H1 (cell line): ENCODE results near the gene ADCY2. TPM values are rescaled to one million over a fixed set of nuclear protein-coding genes. Genes with fewer than 3 reads are reported as not detected.

Experiments
- CTCF ChIA-PET: fragments of 300-600 bp; sonication (Branson Sonifier 250); formaldehyde crosslinking; loops from one replicate; lab custom pipeline; 2021; ENCODE audit not compliant: partially characterized antibody; lab: Charles Lee
- POLR2A ChIA-PET: fragments of 300-600 bp; sonication (Branson Sonifier 250); formaldehyde crosslinking; loops from one replicate; lab custom pipeline; 2021; ENCODE audit warnings: inconsistent platforms; ENCODE audit not compliant: partially characterized antibody; lab: Charles Lee
- DNase-seq, 2 experiments: peaks; one replicate each; pipeline versions ENCODE4 v3.0.0 to v3.0.0-alpha.2; 2010 to 2022; ENCODE audit warnings: low spot score in 2 of 2, low read depth in 1 of 2, mixed read lengths in 1 of 2
- FAIRE-seq: peaks from 2 replicates; lab custom pipeline; 2011; peaks lifted over from hg19 to GRCh38; lab: Jason Lieb, UNC
- H2AFZ ChIP-seq: 2 replicates; pipeline ENCODE4 v1.8.1; 2012; ENCODE audit warnings: low read length, inconsistent platforms
- H2AK5ac ChIP-seq: 2 replicates; pipeline ENCODE4 v1.6.1; 2013; ENCODE audit warnings: low read depth, low read length
- H2BK120ac ChIP-seq: replicated peaks from 2 replicates; pipeline ENCODE3; 2013; ENCODE audit warnings: low read depth, low read length, inconsistent platforms
- H2BK12ac ChIP-seq: 2 replicates; pipeline ENCODE4 v1.6.1; 2013; ENCODE audit warnings: low read depth, low read length
- H2BK15ac ChIP-seq: 2 replicates; pipeline ENCODE4 v1.6.1; 2013; ENCODE audit warnings: low read length
- H2BK20ac ChIP-seq: 2 replicates; pipeline ENCODE4 v1.6.1; 2013; ENCODE audit warnings: low read length
- H2BK5ac ChIP-seq: 2 replicates; pipeline ENCODE4 v1.6.1; 2013; ENCODE audit warnings: low read depth, low read length
- H3K14ac ChIP-seq: 2 replicates; pipeline ENCODE4 v1.6.1; 2013; ENCODE audit warnings: inconsistent platforms; ENCODE audit not compliant: insufficient read length
- H3K18ac ChIP-seq: 2 replicates; pipeline ENCODE4 v1.6.1; 2013; ENCODE audit warnings: low read length; ENCODE audit errors: extremely low read depth
- H3K23ac ChIP-seq: 2 replicates; pipeline ENCODE4 v1.6.1; 2013; ENCODE audit warnings: inconsistent platforms; ENCODE audit not compliant: insufficient read length
- H3K23me2 ChIP-seq: 2 replicates; pipeline ENCODE4 v1.6.1; 2013; ENCODE audit warnings: low read depth, low read length
- H3K27ac ChIP-seq: 2 replicates; pipeline ENCODE4 v1.6.1; 2011; ENCODE audit warnings: low read depth, low read length, inconsistent platforms
- H3K27me3 ChIP-seq, 4 experiments: replicated peaks in 1 of 4; 1 replicate in 1 of 4; 2 replicates in 3 of 4; pipeline versions ENCODE4 v1.6.1 to v1.8.1; 2011 to 2013; ENCODE audit warnings: low read length in 3 of 4, mild to moderate bottlenecking in 3 of 4, inconsistent platforms in 2 of 4, mixed read lengths in 2 of 4, moderate library complexity in 1 of 4; ENCODE audit not compliant: control insufficient read depth in 3 of 4, insufficient read depth in 3 of 4; ENCODE audit errors: extremely low read depth in 1 of 4
- H3K36me3 ChIP-seq, 4 experiments: 2 replicates each; pipeline versions ENCODE4 v1.6.1 to v1.8.1; 2011 to 2013; ENCODE audit warnings: mild to moderate bottlenecking in 4 of 4, low read length in 3 of 4, moderate library complexity in 2 of 4, control low read depth in 1 of 4, inconsistent platforms in 1 of 4; ENCODE audit not compliant: insufficient read depth in 4 of 4, control insufficient read depth in 2 of 4
- H3K4ac ChIP-seq: replicated peaks from 2 replicates; pipeline ENCODE3; 2013; ENCODE audit warnings: low read length, low read depth, mixed read lengths, inconsistent platforms; ENCODE audit not compliant: insufficient read length
- H3K4me1 ChIP-seq, 4 experiments: replicated peaks in 1 of 4; 1 replicate in 1 of 4; 2 replicates in 3 of 4; pipeline versions ENCODE4 v1.6.1 to v1.8.1; 2011 to 2013; ENCODE audit warnings: low read length in 3 of 4, inconsistent platforms in 2 of 4, mixed read lengths in 1 of 4; ENCODE audit not compliant: insufficient read depth in 4 of 4, control insufficient read depth in 3 of 4
- H3K4me2 ChIP-seq, 2 experiments: 2 replicates each; pipeline versions ENCODE4 v1.6.1 to v1.8.1; 2011 to 2013; ENCODE audit warnings: low read depth in 2 of 2, low read length in 2 of 2, control low read depth in 1 of 2, inconsistent platforms in 1 of 2, mild to moderate bottlenecking in 1 of 2; ENCODE audit not compliant: insufficient read depth in 1 of 2
- H3K4me3 ChIP-seq, 4 experiments: fragments of 200-600, 300-600 bp in 1 of 4; sonication (generic), shearing (Covaris generic), sonication (Bioruptor Twin) in 1 of 4; 2 replicates each; pipeline versions ENCODE4 v1.5.1 to v1.8.1; 2011 to 2016; ENCODE audit warnings: low read length in 4 of 4, low read depth in 3 of 4, control low read depth in 2 of 4, inconsistent platforms in 2 of 4, mild to moderate bottlenecking in 2 of 4, mixed read lengths in 1 of 4, moderate library complexity in 1 of 4; ENCODE audit not compliant: insufficient read depth in 2 of 4; ENCODE audit errors: extremely low read depth in 1 of 4
- H3K56ac ChIP-seq: replicated peaks from 2 replicates; pipeline ENCODE3; 2013; ENCODE audit warnings: low read depth, mild to moderate bottlenecking, mixed read lengths, low read length, inconsistent platforms; ENCODE audit not compliant: insufficient read length
- H3K79me1 ChIP-seq: 2 replicates; pipeline ENCODE4 v1.6.1; 2013; ENCODE audit warnings: low read depth, low read length, control low read depth
- H3K79me2 ChIP-seq, 2 experiments: 2 replicates each; pipeline versions ENCODE4 v1.6.1 to v1.8.1; 2012 to 2013; ENCODE audit warnings: low read length in 2 of 2, mild to moderate bottlenecking in 2 of 2, inconsistent platforms in 1 of 2; ENCODE audit not compliant: insufficient read depth in 2 of 2, control insufficient read depth in 1 of 2
- H3K9ac ChIP-seq, 4 experiments: replicated peaks in 1 of 4; 1 replicate in 1 of 4; 2 replicates in 3 of 4; pipeline versions ENCODE4 v1.6.1 to v1.8.1; 2011 to 2013; ENCODE audit warnings: low read depth in 3 of 4, low read length in 3 of 4, control low read depth in 2 of 4, mild to moderate bottlenecking in 2 of 4, moderate library complexity in 2 of 4, inconsistent platforms in 1 of 4; ENCODE audit errors: extremely low read depth in 1 of 4
- H3K9me3 ChIP-seq, 2 experiments: 2 replicates each; pipeline versions ENCODE4 v1.6.1 to v1.8.1; 2012 to 2013; ENCODE audit warnings: mild to moderate bottlenecking in 2 of 2, moderate library complexity in 2 of 2, control low read depth in 1 of 2, inconsistent platforms in 1 of 2, low read depth in 1 of 2, low read length in 1 of 2, mixed read lengths in 1 of 2; ENCODE audit not compliant: insufficient read depth in 2 of 2
- H4K20me1 ChIP-seq, 2 experiments: replicated peaks in 1 of 2; 2 replicates each; pipeline versions ENCODE3 to v1.8.1; 2011 to 2013; ENCODE audit warnings: inconsistent platforms in 2 of 2, low read length in 2 of 2, mild to moderate bottlenecking in 1 of 2; ENCODE audit not compliant: insufficient read depth in 2 of 2, control insufficient read depth in 1 of 2
- H4K5ac ChIP-seq: 2 replicates; pipeline ENCODE4 v1.6.1; 2013; ENCODE audit warnings: low read length, low read depth, mixed read lengths, inconsistent platforms; ENCODE audit not compliant: insufficient read length
- H4K8ac ChIP-seq: 2 replicates; pipeline ENCODE4 v1.8.0; 2013; ENCODE audit warnings: mild to moderate bottlenecking, moderate library complexity, low read length, inconsistent platforms; ENCODE audit not compliant: insufficient read depth; ENCODE audit errors: extremely low read depth
- H4K91ac ChIP-seq: replicated peaks from 2 replicates; pipeline ENCODE3; 2013; ENCODE audit warnings: low read length, mixed read lengths, inconsistent platforms; ENCODE audit not compliant: insufficient read length
- MAFK ChIP-seq: IDR thresholded peaks from 2 replicates; pipeline ENCODE4 v1.6.1; 2012; ENCODE audit warnings: low read depth, mild to moderate bottlenecking, improper control_type of control experiment, low read length
- PHF8 ChIP-seq: fragments of 200-600 bp; sonication (generic); conservative IDR thresholded peaks from 2 replicates; pipeline ENCODE4 v1.7.1; 2012; ENCODE audit warnings: low read depth, mild to moderate bottlenecking, inconsistent platforms, low read length, moderate library complexity
- POU5F1 ChIP-seq: IDR thresholded peaks from 2 replicates; pipeline ENCODE4 v1.6.1; 2011; ENCODE audit warnings: low read depth, mild to moderate bottlenecking, low read length, moderate library complexity
- WGBS, 2 experiments: shearing (Covaris generic) in 1 of 2; methylation state at CpG; one replicate each; pipeline versions ENCODE4 v1.1.6 to v1.1.7; 2013 to 2015; ENCODE audit warnings: low lambda C conversion rate in 2 of 2, mixed read lengths in 2 of 2, inconsistent platforms in 1 of 2, low coverage in 1 of 2, missing lambda C conversion rate in 1 of 2; ENCODE audit not compliant: insufficient replicate concordance in 2 of 2, insufficient coverage in 1 of 2, insufficient read length in 1 of 2; ENCODE audit errors: extremely low coverage in 1 of 2, missing lambda C conversion rate in 1 of 2; 5-methylcytosine and 5-hydroxymethylcytosine counted together
- polyA plus RNA-seq, 7 experiments: library from polyadenylated mRNA; depleted of rRNA in 3 of 7; stranded (reverse) in 5 of 7; unstranded in 2 of 7; fragments of >200 nt in 5 of 7; fragments of 200-250 nt in 2 of 7; gene quantifications; 1 replicate in 5 of 7; 2 replicates in 1 of 7; 4 replicates in 1 of 7; pipeline versions ENCODE4 v1.2.1 to v1.2.3, GENCODE V29; 2011 to 2013; ENCODE audit warnings: missing spikeins in 2 of 7, mixed read lengths in 2 of 7
- total RNA-seq: library from RNA; stranded (reverse); fragmentation: NEBNext Ultra II Directional; extraction: Animal tissue kit (Norgen Biotek cat#: 25700); gene quantifications from 2 replicates; pipeline ENCODE4 v1.2.1, GENCODE V29; 2021

Gene ADCY2
- total and polyA plus RNA-seq, 2 of the 8 experiments (the other 6 are each of a cell fraction or from before 2014, with no cell fraction given), result 35.8 to 122 TPM

DNA sequence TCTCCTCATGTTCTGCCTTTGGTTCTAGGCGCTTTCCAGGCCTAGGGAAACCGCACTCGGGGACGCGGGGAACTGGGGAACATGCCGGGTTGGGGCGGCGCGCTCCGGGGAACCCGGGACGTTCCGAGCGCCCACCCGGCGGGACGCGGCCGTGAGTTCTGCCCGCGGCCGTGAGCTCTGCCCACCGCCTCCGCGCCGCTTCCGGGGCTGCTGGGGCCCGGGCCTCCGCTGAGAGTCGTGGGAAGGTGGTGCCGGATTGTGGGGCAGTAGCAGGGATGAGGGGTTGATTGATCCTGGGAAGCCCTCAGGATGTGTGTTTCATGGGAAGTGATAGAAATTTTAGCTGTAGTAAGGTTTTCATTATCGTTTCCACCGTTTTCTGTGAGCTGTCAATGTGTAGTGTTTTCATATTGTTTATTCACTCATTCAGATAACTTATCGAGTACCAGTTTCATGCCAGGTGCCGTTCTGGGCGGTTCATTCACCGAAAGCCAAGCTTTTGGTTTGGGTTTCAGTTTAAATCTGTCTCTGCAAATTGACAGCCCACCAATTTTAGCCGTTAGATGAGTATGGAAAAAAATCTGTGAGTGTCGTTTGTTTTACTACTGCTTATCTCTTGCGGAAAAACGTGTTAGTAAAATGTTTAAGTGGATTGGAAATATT lies 473.7 kb downstream of the ADCY2 start:
- Histone ChIP-seq H2BK20ac (no peak overlapping the region), H3K4me1 (peaks cover 0 to 4% (median 0%) of the 10 kb centered on the region in 4 experiments; a peak in 2 of 7 replicates), H3K79me2 (peaks cover 20 to 59% of the 10 kb centered on the region in 2 experiments), H2BK5ac (no peak overlapping the region), H4K8ac (no peak overlapping the region), H2BK12ac (no peak overlapping the region), H3K79me1 (peaks cover 3% of the 10 kb centered on the region), H3K9me3 (no peaks in the 10 kb centered on the region), H3K18ac (no peak overlapping the region), H3K23ac (no peak overlapping the region), H2BK120ac (no peak overlapping the region), H4K20me1 (peaks cover 8 to 15% of the 10 kb centered on the region in 2 experiments), H3K9ac (peak overlapping the region; percentile 34 to 59 (median 44); a peak in 6 of 7 replicates), H3K36me3 (peaks cover 0 to 21% (median 3%) of the 10 kb centered on the region in 4 experiments; a peak in 3 of 8 replicates), H3K27ac (peak overlapping the region; percentile 43; the same call in 1 of the 2 replicates), H2AK5ac (no peak overlapping the region), H4K91ac (no peak overlapping the region), H3K4me2 (peak overlapping the region; percentile 57 to 92), H3K4ac (no peak overlapping the region), H2BK15ac (no peak overlapping the region), H3K14ac (no peak overlapping the region), H3K4me3 (peak overlapping the region; percentile 70 to 93 (median 74)), H4K5ac (peak overlapping the region; percentile 38), H3K27me3 (no peaks in the 10 kb centered on the region), H2AFZ (no peak overlapping the region), H3K56ac (peak overlapping the region; percentile 6), H3K23me2 (peaks cover 7% of the 10 kb centered on the region)
- DNase-seq, result no peak
- TF ChIP-seq PHF8 (peak; percentile 13; the same call in 1 of the 2 replicates), POU5F1 (no peak), MAFK (no peak)
- no peak for FAIRE-seq
- POLR2A ChIA-PET, result interaction anchor here (1.0 to 1.4 kb wide), 4 partner anchors 10 to 18 kb away, joined by 3 to 6 read pairs (median 4); partner anchors contain the start of gene CFAP90
- CTCF ChIA-PET, result interaction anchor here (0.9 to 5.4 kb wide), 7 partner anchors 11 to 40 kb away, joined by 3 to 25 read pairs (median 6); partner anchors contain the start of gene CFAP90
- WGBS, 2 experiments, result 13% methylated on average over 30 of the region's 41 CpGs; no CpG with 5 or more reads in 1 of the 2 experiments
